GM12891 (cell line): Measurements from ENCODE around the gene PTPRD.
"Not testable (repeated sequence)": the region's sequence is repeated elsewhere in the genome, so short reads cannot be mapped to it uniquely, and the experiment has no call there.

ENCODE experiments used
- DNase-seq: peaks from one replicate; pipeline ENCODE4 v3.0.0; 2011; ENCODE audit warnings: low spot score; ENCODE audit not compliant: insufficient read length
- FAIRE-seq: peaks from 2 replicates; lab custom pipeline; 2011; peaks lifted over from hg19 to GRCh38; lab: Jason Lieb, UNC
- PAX5 ChIP-seq: IDR thresholded peaks from 2 replicates; pipeline ENCODE4 v1.6.1; 2011; ENCODE audit warnings: low read length, moderate library complexity, mild to moderate bottlenecking; ENCODE audit not compliant: insufficient read depth, severe bottlenecking
- POLR2A ChIP-seq: IDR thresholded peaks from 2 replicates; pipeline ENCODE4 v1.6.1; 2011; ENCODE audit warnings: low read depth, low read length, control low read depth
- POLR2AphosphoS5 ChIP-seq: IDR thresholded peaks from 2 replicates; pipeline ENCODE4 v1.6.1; 2011; ENCODE audit warnings: low read depth, low read length, control low read depth
- POU2F2 ChIP-seq: IDR thresholded peaks from 2 replicates; pipeline ENCODE4 v1.6.1; 2011; ENCODE audit warnings: low read depth, mild to moderate bottlenecking, control low read depth, low read length, moderate library complexity
- SPI1 ChIP-seq: IDR thresholded peaks from 2 replicates; pipeline ENCODE4 v1.6.1; 2011; ENCODE audit warnings: low read depth, low read length, control low read depth
- TAF1 ChIP-seq: IDR thresholded peaks from 2 replicates; pipeline ENCODE4 v1.6.1; 2011; ENCODE audit warnings: low read depth, low read length, control low read depth

The PTPRD gene

DNA sequence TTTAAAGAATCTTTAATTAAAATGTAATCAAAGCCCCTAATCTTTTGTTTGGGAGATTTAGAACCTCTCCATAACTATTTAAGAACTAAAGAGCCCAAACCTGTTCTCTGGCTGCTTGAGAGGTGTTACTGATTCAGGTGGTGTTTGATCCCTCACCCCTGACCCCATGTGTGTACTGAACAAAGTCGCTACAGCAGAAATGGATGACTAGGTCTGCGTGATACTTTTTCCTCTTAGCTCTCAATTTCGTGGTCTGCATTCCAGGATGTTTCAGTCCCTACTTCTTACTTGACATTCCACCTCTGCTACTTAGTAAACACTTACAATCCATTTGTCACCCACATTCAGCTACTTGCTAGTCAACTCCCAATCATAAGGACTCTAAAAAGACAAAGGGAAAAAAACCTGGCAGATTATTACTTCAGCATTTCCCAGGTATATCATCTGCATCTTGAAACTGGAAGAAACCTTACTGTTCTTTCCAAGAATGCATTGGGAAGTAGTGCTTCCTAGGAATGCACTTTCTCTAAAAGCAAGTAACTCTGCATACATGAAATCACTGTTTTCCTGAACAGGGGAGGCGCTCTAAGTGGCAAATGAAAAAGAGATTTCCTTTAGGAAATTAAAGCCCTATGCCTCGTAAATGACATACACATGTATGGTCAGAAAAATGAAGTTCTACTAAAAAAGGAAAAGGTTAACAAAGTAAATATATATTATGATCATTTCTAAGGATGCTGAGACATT is 1091.6 kb downstream of the PTPRD start:
- DNase-seq (no peak), FAIRE-seq (no peak)
- TF ChIP-seq POLR2A = no peak
- TF ChIP-seq SPI1 = no peak
- no peak for TF ChIP-seq PAX5
- no peak for TF ChIP-seq POU2F2
- no peak for TF ChIP-seq TAF1
- TF ChIP-seq POLR2AphosphoS5 = no peak

DNA sequence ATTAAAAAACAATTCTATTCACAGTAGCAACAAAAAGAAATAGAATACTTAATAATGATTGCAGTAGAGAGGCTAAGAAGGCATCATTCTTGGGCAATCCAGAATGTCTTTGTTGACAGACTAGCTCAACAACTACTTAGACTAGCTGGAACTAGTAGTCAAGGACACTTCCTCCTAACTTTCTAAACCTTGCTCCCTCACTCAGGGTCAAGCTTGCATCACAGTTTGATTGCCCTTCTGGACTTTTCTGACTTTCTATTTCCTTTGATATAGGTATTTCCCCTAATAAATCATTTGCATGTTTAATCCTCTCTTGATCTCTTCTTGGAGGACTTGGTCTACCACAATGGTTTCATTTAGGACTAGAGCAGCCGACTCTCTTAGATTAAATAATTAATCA is 1107.9 kb downstream of the PTPRD start:
- TF ChIP-seq POLR2AphosphoS5 = no peak
- no peak for TF ChIP-seq POLR2A
- no peak for TF ChIP-seq POU2F2
- no peak for TF ChIP-seq TAF1
- no peak for TF ChIP-seq SPI1
- no peak for TF ChIP-seq PAX5
- DNase-seq (no peak), FAIRE-seq (no peak)

DNA sequence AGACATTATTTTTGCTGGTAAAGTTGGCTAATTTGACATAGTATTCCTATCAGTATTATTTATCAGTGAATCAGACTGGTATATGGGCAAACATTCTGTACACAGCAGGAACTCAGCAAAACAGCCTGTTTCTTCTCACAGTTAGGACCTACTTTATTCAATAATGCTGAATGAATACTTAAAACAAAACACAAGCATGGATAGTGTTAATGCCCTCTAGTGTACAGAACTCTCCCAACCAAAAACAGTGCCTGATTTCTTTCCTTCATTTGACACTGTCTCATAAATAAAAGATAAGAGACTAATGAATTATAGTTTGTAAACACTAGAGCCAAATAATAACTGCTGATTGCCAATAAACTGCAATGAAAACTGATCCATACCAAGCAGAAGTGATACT is 1113.3 kb downstream of the PTPRD start:
- no peak for DNase-seq
- no peak for TF ChIP-seq PAX5
- no peak for FAIRE-seq

DNA sequence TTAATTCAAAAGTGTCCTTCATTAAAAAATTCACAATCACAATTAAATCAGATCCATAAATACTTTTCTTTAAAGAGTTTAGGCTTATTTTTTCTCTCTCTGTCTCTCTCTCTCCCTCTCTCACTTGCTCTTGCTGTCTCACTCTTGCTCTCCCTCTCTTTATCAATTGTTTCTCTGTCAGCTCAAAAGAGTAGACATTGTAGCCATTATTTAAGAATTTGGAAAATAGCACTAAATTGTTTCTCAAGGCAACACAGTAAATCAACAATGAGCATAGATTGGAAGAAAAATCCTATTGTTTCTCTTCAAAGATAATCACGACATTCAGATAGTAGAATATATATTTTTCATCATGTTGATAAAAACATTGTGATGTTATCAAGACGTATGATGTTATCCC is 1114.0 kb downstream of the PTPRD start:
- TF ChIP-seq SPI1 (no peak), POU2F2 (no peak), POLR2AphosphoS5 (no peak), TAF1 (no peak), POLR2A (no peak), PAX5 (no peak)
- DNase-seq = no peak
- no peak for FAIRE-seq

DNA sequence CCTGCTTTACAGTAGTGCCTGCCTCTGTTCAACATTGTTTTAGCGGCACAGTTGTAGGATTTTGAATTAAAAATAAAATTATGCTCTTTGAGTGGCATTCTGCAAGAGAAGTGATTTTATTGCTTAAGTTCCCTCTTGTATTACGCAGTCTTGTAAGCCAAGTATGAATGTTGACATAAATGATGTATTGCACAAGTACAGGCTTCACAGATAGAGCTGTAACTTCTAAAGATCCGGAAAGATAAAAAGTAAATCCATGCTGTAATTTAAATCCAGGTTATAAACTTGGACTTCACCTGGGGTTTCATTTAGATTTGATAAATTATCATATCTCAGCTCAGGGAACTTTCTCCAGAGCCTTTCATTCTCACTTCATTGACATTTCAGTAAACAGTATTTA is 1114.7 kb downstream of the PTPRD start:
- no peak for DNase-seq
- no peak for TF ChIP-seq PAX5
- no peak for TF ChIP-seq SPI1
- no peak for TF ChIP-seq TAF1
- TF ChIP-seq POLR2AphosphoS5 = no peak
- no peak for TF ChIP-seq POU2F2
- TF ChIP-seq POLR2A = no peak
- FAIRE-seq = no peak

DNA sequence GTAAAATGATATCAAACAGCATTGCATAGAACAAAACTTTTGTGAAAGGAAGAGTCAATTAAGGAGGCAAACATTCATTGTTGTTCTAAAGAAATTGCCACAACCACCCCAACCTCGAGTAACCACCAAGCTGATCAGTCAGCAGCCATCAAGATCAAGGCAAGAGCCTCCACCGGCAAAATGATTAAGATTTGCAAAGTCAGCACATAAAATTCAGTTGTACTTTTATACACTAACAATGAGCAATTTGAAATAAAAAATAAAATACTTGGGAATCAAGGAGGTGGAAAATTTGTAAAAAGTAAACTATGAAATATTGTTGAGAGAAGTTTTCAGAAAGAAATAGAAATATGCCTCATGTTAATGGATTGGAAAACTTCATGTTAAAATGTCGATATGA is 1118.5 kb downstream of the PTPRD start:
- DNase-seq (no peak), FAIRE-seq (no peak)
- TF ChIP-seq POU2F2 = no peak
- TF ChIP-seq PAX5 = no peak
- TF ChIP-seq TAF1 = no peak
- TF ChIP-seq POLR2AphosphoS5 = no peak
- TF ChIP-seq POLR2A = no peak
- no peak for TF ChIP-seq SPI1

DNA sequence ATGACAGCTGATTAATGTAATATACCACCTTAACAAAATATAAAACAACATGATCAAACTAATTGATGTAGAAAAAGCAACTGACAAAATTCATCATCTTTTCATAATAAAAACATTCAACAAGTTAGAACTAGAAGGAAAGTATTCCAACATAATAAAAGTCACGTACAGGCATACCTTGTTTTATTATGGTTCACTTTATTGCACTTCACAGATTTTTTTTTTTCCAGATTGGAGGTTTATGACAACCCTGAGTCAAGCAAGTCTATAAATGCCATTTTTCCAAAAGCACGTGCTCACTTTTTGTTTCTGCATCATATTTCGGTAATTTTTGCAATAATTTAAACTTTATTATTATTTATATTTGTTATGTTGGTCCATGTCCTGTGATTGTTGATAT is 1120.3 kb downstream of the PTPRD start:
- DNase-seq (no peak), FAIRE-seq (no peak)
- TF ChIP-seq POU2F2 (no peak), SPI1 (no peak), POLR2AphosphoS5 (no peak), TAF1 (no peak), POLR2A (no peak), PAX5 (no peak)

DNA sequence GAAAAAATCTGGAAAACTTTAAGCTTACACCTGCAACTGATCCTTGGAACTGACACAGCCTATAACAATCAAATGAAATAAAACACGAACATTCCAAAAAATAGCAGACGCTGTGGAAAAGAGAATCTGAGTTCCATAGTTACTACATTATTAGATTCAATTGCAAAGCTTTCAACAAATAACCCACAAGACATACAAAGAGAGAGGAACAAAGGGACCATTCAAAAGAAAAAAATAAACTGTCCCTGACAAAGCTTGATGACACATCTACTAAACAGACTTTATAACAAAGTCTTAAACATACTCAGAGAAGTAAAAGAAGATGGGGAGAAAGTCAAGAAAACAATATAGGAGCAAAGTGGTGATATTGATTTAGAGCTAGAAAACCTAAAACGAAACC is 1123.6 kb downstream of the PTPRD start:
- TF ChIP-seq POLR2AphosphoS5 = no peak
- no peak for TF ChIP-seq SPI1
- no peak for TF ChIP-seq POU2F2
- TF ChIP-seq POLR2A = no peak
- DNase-seq (no peak), FAIRE-seq (no peak)

DNA sequence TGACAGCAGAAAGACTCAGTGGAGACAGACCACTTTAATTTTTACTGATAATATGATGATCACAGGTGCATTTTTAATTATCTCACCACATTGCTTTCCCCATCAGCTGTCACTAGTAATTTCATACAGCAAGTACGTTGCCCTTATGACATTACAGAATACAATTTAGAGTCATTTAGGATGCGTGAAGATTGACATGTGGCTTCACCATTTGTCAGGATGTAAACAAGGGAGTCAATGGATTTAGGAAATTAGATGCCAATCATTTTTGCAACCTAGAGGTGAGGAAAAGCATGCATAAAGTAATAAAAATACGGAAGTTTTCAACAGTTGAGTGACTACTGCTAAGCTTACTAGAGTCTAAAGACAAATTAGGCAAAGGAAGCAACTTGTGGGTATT is 1129.6 kb downstream of the PTPRD start:
- no peak for DNase-seq
- TF ChIP-seq POLR2A = no peak
- no peak for TF ChIP-seq POU2F2
- no peak for TF ChIP-seq PAX5
- TF ChIP-seq SPI1 = no peak
- no peak for TF ChIP-seq POLR2AphosphoS5
- TF ChIP-seq TAF1 = no peak
- FAIRE-seq = no peak

DNA sequence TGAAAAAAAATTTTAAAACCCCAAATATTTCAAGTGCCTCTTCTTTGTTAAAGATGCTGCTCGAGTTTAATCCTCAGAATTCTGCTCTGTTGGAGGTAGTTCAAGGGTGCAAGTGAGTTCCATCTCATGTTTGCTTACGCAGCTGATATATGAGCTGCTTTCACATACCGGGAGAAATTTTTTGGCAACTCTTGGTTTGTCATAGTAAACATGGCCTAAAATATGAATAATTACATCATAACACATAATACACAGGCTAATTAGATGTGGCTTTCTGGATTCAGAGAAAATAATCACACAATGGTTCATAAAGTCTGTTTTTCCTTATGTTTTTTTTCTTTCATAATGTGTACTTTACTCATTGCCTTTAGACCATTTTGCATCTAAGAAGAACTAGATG is 1134.1 kb downstream of the PTPRD start:
- TF ChIP-seq POLR2AphosphoS5 (no peak), POU2F2 (no peak), TAF1 (no peak), SPI1 (no peak), POLR2A (no peak), PAX5 (no peak)
- no peak for DNase-seq
- no peak for FAIRE-seq

DNA sequence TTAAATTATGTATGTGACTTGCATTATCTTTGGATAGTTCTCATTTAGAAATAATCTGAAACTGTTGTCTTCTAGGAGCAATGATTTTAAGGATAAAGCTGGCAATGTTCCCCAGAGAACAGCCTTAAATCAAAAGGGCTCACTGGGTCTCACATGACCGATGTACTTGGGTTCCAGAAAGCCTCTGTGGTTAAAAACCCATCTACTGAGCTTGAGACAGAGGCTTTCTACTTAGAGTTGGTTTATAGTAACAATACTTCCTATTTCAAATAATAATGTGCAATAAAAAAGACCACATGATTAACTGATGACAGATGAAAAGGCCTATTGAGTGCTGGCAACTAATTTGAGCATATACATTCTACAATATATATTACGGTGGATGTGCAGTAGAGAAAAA is 1143.5 kb downstream of the PTPRD start:
- TF ChIP-seq TAF1 (no peak), POU2F2 (no peak), POLR2AphosphoS5 (no peak), POLR2A (no peak), PAX5 (no peak), SPI1 (no peak)
- DNase-seq (no peak), FAIRE-seq (no peak)

DNA sequence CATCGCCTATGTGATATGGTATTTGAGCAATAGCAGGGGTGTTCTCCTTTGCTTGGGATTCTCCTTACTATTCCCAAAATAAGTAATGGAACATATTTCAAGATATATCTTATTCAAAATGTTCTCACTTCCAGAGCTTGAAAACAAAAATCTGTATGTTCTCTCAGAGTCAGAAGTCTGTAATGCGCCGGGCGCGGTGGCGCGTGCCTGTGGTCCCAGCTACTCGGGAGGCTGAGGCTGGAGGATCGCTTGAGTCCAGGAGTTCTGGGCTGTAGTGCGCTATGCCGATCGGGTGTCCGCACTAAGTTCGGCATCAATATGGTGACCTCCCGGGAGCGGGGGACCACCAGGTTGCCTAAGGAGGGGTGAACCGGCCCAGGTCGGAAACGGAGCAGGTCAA is 1170.9 kb downstream of the PTPRD start:
- not testable (repeated sequence) for FAIRE-seq, DNase-seq
